DOHH2 (cell line): ENCODE data around the gene CHI3L2.

ENCODE experiments used
- EZH2phosphoT487 ChIP-seq: fragments of 200-600 bp; sonication (generic); IDR thresholded peaks from 2 replicates; pipeline ENCODE4 v1.6.1; 2017; ENCODE audit warnings: borderline replicate concordance, mild to moderate bottlenecking, antibody characterized with exemption, low read length, moderate library complexity, mixed read lengths
- TF ChIP-seq, protein P1 (sequence below): fragments of 200-600 bp; sonication (generic); IDR thresholded peaks from one replicate; pipeline ENCODE4 v1.5.1; 2014; ENCODE audit warnings: antibody characterized with exemption, mild to moderate bottlenecking, low read depth, low read length; ENCODE audit not compliant: poor library complexity, severe bottlenecking

DNA sequence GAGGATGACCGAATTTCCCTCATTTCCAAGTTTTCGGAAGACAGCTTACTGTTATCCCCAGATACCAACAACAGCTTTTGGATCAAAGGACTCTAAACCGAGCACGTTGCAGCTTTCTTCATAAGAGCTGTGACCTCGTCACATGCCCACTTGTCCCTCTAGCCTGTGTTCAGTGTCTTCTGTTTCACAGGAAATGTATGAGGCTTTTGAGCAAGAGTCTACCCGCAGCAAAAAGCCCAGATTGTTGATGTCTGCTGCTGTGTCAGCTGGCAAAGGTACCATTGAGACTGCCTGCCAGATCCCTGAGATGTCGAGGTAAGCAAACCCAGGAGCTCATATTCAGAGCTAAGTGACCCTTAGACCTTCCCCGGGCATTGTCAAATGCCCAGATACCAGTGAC lies 24.1 kb downstream of the CHI3L2 start:
- TF ChIP-seq, protein P1, sequence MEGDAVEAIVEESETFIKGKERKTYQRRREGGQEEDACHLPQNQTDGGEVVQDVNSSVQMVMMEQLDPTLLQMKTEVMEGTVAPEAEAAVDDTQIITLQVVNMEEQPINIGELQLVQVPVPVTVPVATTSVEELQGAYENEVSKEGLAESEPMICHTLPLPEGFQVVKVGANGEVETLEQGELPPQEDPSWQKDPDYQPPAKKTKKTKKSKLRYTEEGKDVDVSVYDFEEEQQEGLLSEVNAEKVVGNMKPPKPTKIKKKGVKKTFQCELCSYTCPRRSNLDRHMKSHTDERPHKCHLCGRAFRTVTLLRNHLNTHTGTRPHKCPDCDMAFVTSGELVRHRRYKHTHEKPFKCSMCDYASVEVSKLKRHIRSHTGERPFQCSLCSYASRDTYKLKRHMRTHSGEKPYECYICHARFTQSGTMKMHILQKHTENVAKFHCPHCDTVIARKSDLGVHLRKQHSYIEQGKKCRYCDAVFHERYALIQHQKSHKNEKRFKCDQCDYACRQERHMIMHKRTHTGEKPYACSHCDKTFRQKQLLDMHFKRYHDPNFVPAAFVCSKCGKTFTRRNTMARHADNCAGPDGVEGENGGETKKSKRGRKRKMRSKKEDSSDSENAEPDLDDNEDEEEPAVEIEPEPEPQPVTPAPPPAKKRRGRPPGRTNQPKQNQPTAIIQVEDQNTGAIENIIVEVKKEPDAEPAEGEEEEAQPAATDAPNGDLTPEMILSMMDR = no peak
- TF ChIP-seq EZH2phosphoT487 = no peak
